ENCODE measurements around the gene BMP7. TPM values are rescaled to one million over a fixed set of nuclear protein-coding genes. Genes with fewer than 3 reads are reported as not detected.

The BMP7 gene
- total RNA-seq, 4 donors from 2014 or later: under 0.01 to 13.3 (median 0.36) TPM

GRCh38 chr20:57211908-57212533 is 54.4 kb downstream of the BMP7 start:
- H3K27me3 ChIP-seq: no peaks in the 10 kb centered on the region
- peak overlapping the region in 1 of 2 donors; percentile 37 for H3K27ac ChIP-seq
- intact Hi-C loops (cut with DNase I; ENCODE audit: low total_unique reads): no loop called here
- no peak overlapping the region for H3K4me3 ChIP-seq
- no peak for TF ChIP-seq POLR2A (IDR thresholded peaks at IDR 0.05)
- TF ChIP-seq, protein P1, sequence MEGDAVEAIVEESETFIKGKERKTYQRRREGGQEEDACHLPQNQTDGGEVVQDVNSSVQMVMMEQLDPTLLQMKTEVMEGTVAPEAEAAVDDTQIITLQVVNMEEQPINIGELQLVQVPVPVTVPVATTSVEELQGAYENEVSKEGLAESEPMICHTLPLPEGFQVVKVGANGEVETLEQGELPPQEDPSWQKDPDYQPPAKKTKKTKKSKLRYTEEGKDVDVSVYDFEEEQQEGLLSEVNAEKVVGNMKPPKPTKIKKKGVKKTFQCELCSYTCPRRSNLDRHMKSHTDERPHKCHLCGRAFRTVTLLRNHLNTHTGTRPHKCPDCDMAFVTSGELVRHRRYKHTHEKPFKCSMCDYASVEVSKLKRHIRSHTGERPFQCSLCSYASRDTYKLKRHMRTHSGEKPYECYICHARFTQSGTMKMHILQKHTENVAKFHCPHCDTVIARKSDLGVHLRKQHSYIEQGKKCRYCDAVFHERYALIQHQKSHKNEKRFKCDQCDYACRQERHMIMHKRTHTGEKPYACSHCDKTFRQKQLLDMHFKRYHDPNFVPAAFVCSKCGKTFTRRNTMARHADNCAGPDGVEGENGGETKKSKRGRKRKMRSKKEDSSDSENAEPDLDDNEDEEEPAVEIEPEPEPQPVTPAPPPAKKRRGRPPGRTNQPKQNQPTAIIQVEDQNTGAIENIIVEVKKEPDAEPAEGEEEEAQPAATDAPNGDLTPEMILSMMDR (IDR thresholded peaks at IDR 0.05): no peak
- H3K36me3 ChIP-seq: no peaks in the 10 kb centered on the region
- H3K4me1 ChIP-seq: peaks cover 0 to 7% of the 10 kb centered on the region in 2 donors
- no peak for DNase-seq
- no peaks in the 10 kb centered on the region for H3K9me3 ChIP-seq

DNA sequence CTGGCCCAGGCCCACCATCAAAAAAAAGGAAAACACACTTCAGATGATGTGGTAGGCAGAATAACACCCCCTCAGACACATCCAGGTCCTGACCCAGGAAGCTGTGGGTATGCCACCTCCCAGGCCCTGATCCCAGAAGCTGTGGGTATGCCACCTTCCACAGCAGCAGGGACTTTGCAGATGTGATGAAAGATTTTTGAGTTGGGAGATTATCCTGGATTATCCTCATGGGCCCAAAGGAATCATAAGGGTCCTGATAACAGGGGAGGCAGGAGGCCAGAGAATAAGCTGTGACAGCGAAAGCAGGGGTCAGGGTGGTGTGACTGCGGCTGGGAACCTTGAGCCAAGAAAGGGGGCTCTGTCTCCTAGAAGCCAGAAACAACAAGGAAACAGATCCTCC is 55.0 kb downstream of the BMP7 start:
- no peaks in the 10 kb centered on the region for H3K36me3 ChIP-seq
- no peak for DNase-seq
- intact Hi-C loops (cut with DNase I; ENCODE audit: low total_unique reads): no loop called here
- TF ChIP-seq, protein P1 (IDR thresholded peaks at IDR 0.05): no peak
- TF ChIP-seq POLR2A (IDR thresholded peaks at IDR 0.05): no peak
- H3K4me1 ChIP-seq: peaks cover 0 to 7% of the 10 kb centered on the region in 2 donors
- no peak overlapping the region for H3K27ac ChIP-seq
- no peaks in the 10 kb centered on the region for H3K9me3 ChIP-seq
- no peak overlapping the region for H3K4me3 ChIP-seq
- H3K27me3 ChIP-seq: no peaks in the 10 kb centered on the region

DNA sequence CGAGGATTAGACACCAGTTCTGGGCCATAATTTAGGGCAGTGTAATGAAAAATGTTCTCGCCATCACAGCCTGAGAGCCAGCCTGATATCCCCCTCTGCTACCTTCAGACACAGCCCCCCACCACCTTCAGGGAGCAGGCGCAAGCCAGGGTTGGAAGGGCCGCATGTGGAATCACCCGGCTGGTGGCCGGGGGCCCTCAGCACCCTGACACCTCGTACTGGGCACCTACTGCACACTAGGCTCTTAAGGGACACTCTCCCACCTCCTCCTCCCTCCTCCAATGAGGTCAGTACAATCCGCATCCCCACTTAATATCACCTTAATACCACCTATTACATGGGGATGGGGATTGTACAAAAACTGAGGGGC is 55.5 kb downstream of the BMP7 start:
- DNase-seq: no peak
- Histone ChIP-seq H3K9me3 (no peaks in the 10 kb centered on the region), H3K4me1 (peaks cover 0 to 7% of the 10 kb centered on the region in 2 donors), H3K4me3 (no peak overlapping the region), H3K27me3 (no peaks in the 10 kb centered on the region), H3K36me3 (no peaks in the 10 kb centered on the region), H3K27ac (no peak overlapping the region)
- intact Hi-C loops (cut with DNase I; ENCODE audit: low total_unique reads): no loop called here
- TF ChIP-seq, protein P1 (IDR thresholded peaks at IDR 0.05): no peak
- TF ChIP-seq POLR2A (IDR thresholded peaks at IDR 0.05): no peak

GRCh38 chr20:57210054-57210910 is 56.2 kb downstream of the BMP7 start:
- Histone ChIP-seq H3K27ac (no peak overlapping the region), H3K36me3 (no peaks in the 10 kb centered on the region), H3K4me1 (peaks cover 0 to 7% of the 10 kb centered on the region in 2 donors), H3K9me3 (no peaks in the 10 kb centered on the region), H3K27me3 (no peaks in the 10 kb centered on the region), H3K4me3 (no peak overlapping the region)
- DNase-seq: no peak
- intact Hi-C loops (cut with DNase I; ENCODE audit: low total_unique reads): no loop called here
- TF ChIP-seq, protein P1 (IDR thresholded peaks at IDR 0.05): no peak
- no peak for TF ChIP-seq POLR2A (IDR thresholded peaks at IDR 0.05)

DNA sequence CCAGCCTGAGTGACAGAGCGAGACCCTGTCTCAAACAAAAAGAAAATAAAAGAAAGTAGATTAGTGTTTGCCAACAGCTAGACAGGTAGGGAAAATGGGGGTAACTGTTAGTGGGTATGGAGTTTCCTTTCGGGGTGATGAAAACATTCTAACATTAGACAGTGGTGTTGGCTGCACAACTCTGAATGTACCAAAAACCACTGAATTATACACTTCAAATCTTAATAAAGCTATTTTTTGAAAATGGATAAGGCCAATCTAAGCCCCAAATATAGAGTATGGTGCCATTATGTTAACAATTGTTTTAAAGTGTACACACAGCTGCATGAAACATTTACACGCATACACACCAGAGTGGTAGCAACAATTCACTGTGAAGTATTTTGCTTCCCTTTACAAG is 57.0 kb downstream of the BMP7 start:
- H3K9me3 ChIP-seq: no peaks in the 10 kb centered on the region
- no peak overlapping the region for H3K4me3 ChIP-seq
- no peak for DNase-seq
- H3K27me3 ChIP-seq: no peaks in the 10 kb centered on the region
- H3K36me3 ChIP-seq: no peaks in the 10 kb centered on the region
- TF ChIP-seq, protein P1 (IDR thresholded peaks at IDR 0.05): no peak
- no peak for TF ChIP-seq POLR2A (IDR thresholded peaks at IDR 0.05)
- H3K4me1 ChIP-seq: peaks cover 0 to 7% of the 10 kb centered on the region in 2 donors
- intact Hi-C loops (cut with DNase I; ENCODE audit: low total_unique reads): no loop called here
- no peak overlapping the region for H3K27ac ChIP-seq

Measured in uterus (tissue), 4 donors.